Ishikawa (cell line): ENCODE results near the gene SH3TC1.

Experiments used
- CEBPB ChIP-seq: IDR thresholded peaks from 2 replicates; pipeline ENCODE4 v1.6.1; 2012
- CREB1 ChIP-seq: IDR thresholded peaks from 2 replicates; pipeline ENCODE4 v1.6.1; 2012; ENCODE audit warnings: low read depth
- EGR1 ChIP-seq: IDR thresholded peaks from 2 replicates; pipeline ENCODE4 v1.6.1; 2012
- EP300 ChIP-seq: IDR thresholded peaks from 2 replicates; pipeline ENCODE4 v1.6.1; 2012; ENCODE audit warnings: borderline replicate concordance
- FOXM1 ChIP-seq: IDR thresholded peaks from 2 replicates; pipeline ENCODE4 v1.6.1; 2012; ENCODE audit warnings: low read depth, borderline replicate concordance
- MAX ChIP-seq: IDR thresholded peaks from 2 replicates; pipeline ENCODE4 v1.6.1; 2012
- RAD21 ChIP-seq: IDR thresholded peaks from 2 replicates; pipeline ENCODE4 v1.6.1; 2012; ENCODE audit warnings: low read depth
- REST ChIP-seq: IDR thresholded peaks from 2 replicates; pipeline ENCODE4 v1.6.1; 2012; ENCODE audit warnings: low read depth, mild to moderate bottlenecking
- TAF1 ChIP-seq: IDR thresholded peaks from 2 replicates; pipeline ENCODE4 v1.6.1; 2012; ENCODE audit warnings: low read depth, mild to moderate bottlenecking
- TCF12 ChIP-seq: IDR thresholded peaks from 2 replicates; pipeline ENCODE4 v1.6.1; 2012; ENCODE audit warnings: low read depth
- USF1 ChIP-seq: IDR thresholded peaks from 2 replicates; pipeline ENCODE4 v1.6.1; 2012
- YY1 ChIP-seq: IDR thresholded peaks from 2 replicates; pipeline ENCODE4 v1.6.1; 2012; ENCODE audit warnings: low read depth
- ZBTB7A ChIP-seq: IDR thresholded peaks from 2 replicates; pipeline ENCODE4 v1.6.1; 2012; ENCODE audit warnings: low read depth

- TF ChIP-seq EGR1, result no peak
- TF ChIP-seq YY1, result no peak
- no peak for TF ChIP-seq CEBPB
- no peak for TF ChIP-seq TCF12
- TF ChIP-seq RAD21, result no peak
- TF ChIP-seq USF1, result no peak
- no peak for TF ChIP-seq EP300
- no peak for TF ChIP-seq MAX
- TF ChIP-seq TAF1, result no peak
- TF ChIP-seq ZBTB7A, result no peak
- no peak for TF ChIP-seq CREB1
- TF ChIP-seq REST, result no peak
- TF ChIP-seq FOXM1, result no peak
Observed at GRCh38 chr4:8171266-8171665, 27.8 kb upstream of the SH3TC1 start.
